ENCODE measurements around the gene NUP50.

DNA sequence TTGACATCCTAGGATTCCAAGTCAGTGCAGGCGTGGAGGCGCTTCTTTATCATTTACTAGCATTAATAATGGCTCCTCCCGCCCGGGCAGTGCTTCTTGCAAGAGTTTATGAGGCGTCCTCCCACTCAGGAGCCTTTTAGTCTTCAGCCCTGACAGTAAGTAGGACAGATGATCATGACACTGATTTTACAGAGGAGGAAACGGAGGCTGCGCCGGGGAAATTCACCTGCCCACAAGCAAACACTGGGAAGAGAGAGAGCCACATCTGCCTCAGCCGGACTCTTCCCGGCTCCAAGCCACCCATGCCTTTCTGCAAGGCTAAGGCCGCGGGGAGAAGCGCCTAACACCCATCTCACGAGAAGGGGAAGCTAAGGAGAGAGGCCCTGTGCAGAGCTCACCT is 41.1 kb downstream of the NUP50 start:
- TF ChIP-seq, protein P1, sequence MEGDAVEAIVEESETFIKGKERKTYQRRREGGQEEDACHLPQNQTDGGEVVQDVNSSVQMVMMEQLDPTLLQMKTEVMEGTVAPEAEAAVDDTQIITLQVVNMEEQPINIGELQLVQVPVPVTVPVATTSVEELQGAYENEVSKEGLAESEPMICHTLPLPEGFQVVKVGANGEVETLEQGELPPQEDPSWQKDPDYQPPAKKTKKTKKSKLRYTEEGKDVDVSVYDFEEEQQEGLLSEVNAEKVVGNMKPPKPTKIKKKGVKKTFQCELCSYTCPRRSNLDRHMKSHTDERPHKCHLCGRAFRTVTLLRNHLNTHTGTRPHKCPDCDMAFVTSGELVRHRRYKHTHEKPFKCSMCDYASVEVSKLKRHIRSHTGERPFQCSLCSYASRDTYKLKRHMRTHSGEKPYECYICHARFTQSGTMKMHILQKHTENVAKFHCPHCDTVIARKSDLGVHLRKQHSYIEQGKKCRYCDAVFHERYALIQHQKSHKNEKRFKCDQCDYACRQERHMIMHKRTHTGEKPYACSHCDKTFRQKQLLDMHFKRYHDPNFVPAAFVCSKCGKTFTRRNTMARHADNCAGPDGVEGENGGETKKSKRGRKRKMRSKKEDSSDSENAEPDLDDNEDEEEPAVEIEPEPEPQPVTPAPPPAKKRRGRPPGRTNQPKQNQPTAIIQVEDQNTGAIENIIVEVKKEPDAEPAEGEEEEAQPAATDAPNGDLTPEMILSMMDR (conservative IDR thresholded peaks at IDR 0.05 in 1 of 2, IDR thresholded peaks at IDR 0.05 in 1 of 2; ENCODE audit: extremely low read depth in 1 of 2, insufficient read depth in 1 of 2, low read depth in 1 of 2, low read length in 2 of 2), result no peak
- no peak for TF ChIP-seq EZH2 (IDR thresholded peaks at IDR 0.05; ENCODE audit: borderline replicate concordance, low read length)
